Natural killer cell (primary cell): ENCODE results near the gene TRAF7. TPM values are rescaled to one million over a fixed set of nuclear protein-coding genes. Genes with fewer than 3 reads are reported as not detected.
"Not testable (repeated sequence)": the region's sequence is repeated elsewhere in the genome, so short reads cannot be mapped to it uniquely, and the experiment has no call there.

Experiments
- ATAC-seq, 3 donors: fragments of 150-1000 bp in 2 of 3; fragments of 200-7000 bp in 1 of 3; cut with Tn5 transposase; 1 replicate in 1 of 3; 2 replicates in 2 of 3; pipeline ENCODE4 v1.10.0; 2021; ENCODE audit warnings: mild to moderate bottlenecking in 2 of 3, moderate library complexity in 2 of 3
- DNase-seq, 2 donors: peaks; one replicate each; pipeline versions ENCODE4 v3.0.0 to v3.0.0-alpha.2; 2013 to 2021; ENCODE audit warnings: mixed read lengths in 1 of 2
- H3K27ac ChIP-seq: one replicate; pipeline ENCODE4 v1.5.1; 2013; ENCODE audit warnings: mild to moderate bottlenecking, low read length
- H3K27me3 ChIP-seq: one replicate; pipeline ENCODE4 v1.6.1; 2013; ENCODE audit warnings: low read length; ENCODE audit not compliant: control insufficient read depth, insufficient read depth
- H3K36me3 ChIP-seq: one replicate; pipeline ENCODE4 v1.6.1; 2013; ENCODE audit warnings: low read length; ENCODE audit not compliant: control insufficient read depth, insufficient read depth
- H3K4me1 ChIP-seq: one replicate; pipeline ENCODE4 v1.6.1; 2013; ENCODE audit warnings: low read length; ENCODE audit not compliant: control insufficient read depth, insufficient read depth
- H3K4me3 ChIP-seq: one replicate; pipeline ENCODE4 v1.5.1; 2013; ENCODE audit warnings: low read length
- H3K9me3 ChIP-seq: one replicate; pipeline ENCODE4 v1.6.1; 2013; ENCODE audit warnings: low read length; ENCODE audit not compliant: control insufficient read depth, insufficient read depth
- H3K27ac Mint-ChIP-seq, 2 donors: one replicate each; pipeline ENCODE4 v1.8.0; 2022; ENCODE audit warnings: mild to moderate bottlenecking in 2 of 2, mixed read lengths in 2 of 2, moderate library complexity in 1 of 2
- H3K27me3 Mint-ChIP-seq, 2 donors: one replicate each; pipeline ENCODE4 v1.8.0; 2022; ENCODE audit warnings: low read depth in 2 of 2, mixed read lengths in 2 of 2
- H3K36me3 Mint-ChIP-seq: one replicate; pipeline ENCODE4 v1.8.0; 2022; ENCODE audit warnings: mixed read lengths
- H3K4me1 Mint-ChIP-seq, 2 donors: one replicate each; pipeline ENCODE4 v1.8.0; 2022; ENCODE audit warnings: mixed read lengths in 2 of 2
- H3K4me3 Mint-ChIP-seq: one replicate; pipeline ENCODE4 v1.8.0; 2022; ENCODE audit warnings: mild to moderate bottlenecking, moderate library complexity, mixed read lengths
- H3K9me3 Mint-ChIP-seq, 2 donors: one replicate each; pipeline ENCODE4 v1.8.0; 2022; ENCODE audit warnings: mixed read lengths in 2 of 2
- WGBS: methylation state at CpG from one replicate; pipeline ENCODE4 v1.1.7; 2013; ENCODE audit warnings: missing lambda C conversion rate; ENCODE audit not compliant: insufficient coverage; 5-methylcytosine and 5-hydroxymethylcytosine counted together
- intact Hi-C: fragments of 100-400 bp; cut with micrococcal nuclease; formaldehyde crosslinking; loops from one replicate; pipeline ENCODE4 v1.14.2; 2022
- total RNA-seq, 4 donors: library from RNA; stranded (reverse); fragments of 120-200 nt in 1 of 4; gene quantifications; one replicate each; pipeline versions ENCODE4 v1.2.3 to v1.2.4, GENCODE V29; 2013 to 2022
- TF ChIP-seq, protein P1 (sequence below): fragments of 200-600 bp; IDR thresholded peaks from one replicate; pipeline ENCODE4 v1.8.0; 2022; ENCODE audit warnings: antibody characterized with exemption

Gene TRAF7
- total RNA-seq, 3 donors from 2014 or later (not counting 1 experiment from before 2014, with no cell fraction given) = 29.3 to 39.1 (median 37.3) TPM

DNA sequence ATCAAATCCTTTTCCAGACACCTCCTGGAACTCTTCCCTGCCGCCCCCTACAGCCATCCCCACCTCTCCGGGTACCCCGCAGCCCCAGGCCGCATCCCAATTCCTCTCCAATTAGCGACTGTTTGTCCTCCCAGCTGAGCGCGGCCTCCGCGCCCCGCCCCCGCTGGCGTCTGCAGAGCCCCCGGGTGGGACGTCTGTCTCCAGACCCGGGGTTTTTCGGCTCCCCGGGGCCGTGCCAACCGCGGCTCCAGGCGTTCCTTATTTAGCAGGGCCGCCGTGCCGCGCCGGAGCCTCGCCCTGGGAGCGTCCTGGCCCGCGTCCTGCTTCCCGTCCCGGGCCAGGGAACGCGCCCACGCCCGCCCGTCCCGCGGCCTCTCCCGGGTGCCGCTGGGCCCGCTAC is 20.5 kb upstream of the TRAF7 start:
- H3K9me3 ChIP-seq, H3K36me3 ChIP-seq, H3K27ac Mint-ChIP-seq, H3K27me3 Mint-ChIP-seq, H3K9me3 Mint-ChIP-seq, intact Hi-C loops, H3K27ac ChIP-seq, H3K27me3 ChIP-seq, H3K36me3 Mint-ChIP-seq, ATAC-seq: not testable (repeated sequence)
- 0% methylated on average over 21 of the region's 42 CpGs for WGBS
- Mint-ChIP-seq H3K4me1 (peaks cover 8 to 13% of the 10 kb centered on the region in 2 donors), H3K4me3 (peak overlapping the region; percentile 74)
- DNase-seq = peak in 1 of 2 donors; percentile 24
- H3K4me3 ChIP-seq = peak overlapping the region; percentile 27
- peaks cover 13% of the 10 kb centered on the region for H3K4me1 ChIP-seq

DNA sequence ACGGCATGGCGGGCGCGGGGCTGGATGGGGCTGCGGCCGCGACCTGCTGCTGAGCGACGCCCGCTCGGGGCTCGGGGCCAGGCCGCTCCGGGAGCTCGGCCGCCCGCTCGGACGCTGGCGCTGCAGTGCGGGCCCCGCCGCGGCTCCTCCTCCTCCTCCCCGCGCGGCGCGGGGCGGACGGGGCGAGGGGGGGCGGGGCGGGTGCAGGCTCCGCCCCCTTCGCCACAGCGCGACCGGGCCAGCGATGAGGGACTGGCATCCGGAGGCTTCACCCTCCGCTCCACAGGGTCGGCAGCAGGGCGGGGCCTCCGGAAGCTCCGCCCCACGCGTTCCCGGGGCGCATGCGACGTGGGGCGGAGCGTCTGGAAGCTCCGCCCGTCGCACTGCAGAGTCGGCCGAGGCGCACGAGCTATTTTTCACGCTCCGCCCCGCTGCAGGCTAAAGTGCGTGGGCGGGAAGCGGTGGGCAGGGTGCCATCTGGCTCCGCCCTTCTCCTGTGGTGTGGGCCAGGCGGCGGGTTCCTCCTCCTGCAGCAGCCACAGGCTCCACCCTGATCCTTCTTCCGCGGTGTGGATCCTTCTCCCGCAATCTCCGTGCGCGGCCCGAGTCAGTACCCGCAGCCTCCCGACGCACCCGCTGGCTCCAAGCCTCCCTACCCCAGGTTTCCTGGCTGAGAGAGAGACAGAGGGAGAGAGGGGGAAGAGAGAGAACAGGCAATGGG is 19.7 kb upstream of the TRAF7 start, which contains the start of gene PKD1:
TSS of gene PKD1 (minus strand) at position 129 of the 721 bp plus-strand sequence. CDS start 209 bp downstream, outside the sequence.
- H3K27ac Mint-ChIP-seq = peak within 1 kb of the TSS; percentile 93 to 96
- H3K4me1 Mint-ChIP-seq = peaks cover 14 to 21% of the 10 kb centered on the region in 2 donors
- H3K4me1 ChIP-seq = peaks cover 20% of the 10 kb centered on the region
- ATAC-seq (peak; percentile 77 to 87 (median 85)), DNase-seq (peak; percentile 94 to 100)
- peak within 1 kb of the TSS; percentile 95 for H3K4me3 Mint-ChIP-seq
- H3K36me3 Mint-ChIP-seq, intact Hi-C loops, H3K27me3 Mint-ChIP-seq, H3K27me3 ChIP-seq, H3K9me3 Mint-ChIP-seq, H3K9me3 ChIP-seq, H3K36me3 ChIP-seq: not testable (repeated sequence)
- peak within 1 kb of the TSS; percentile 66 for H3K27ac ChIP-seq
- under 1% methylated on average over 65 of the region's 81 CpGs for WGBS
- H3K4me3 ChIP-seq = peak within 1 kb of the TSS; percentile 41

DNA sequence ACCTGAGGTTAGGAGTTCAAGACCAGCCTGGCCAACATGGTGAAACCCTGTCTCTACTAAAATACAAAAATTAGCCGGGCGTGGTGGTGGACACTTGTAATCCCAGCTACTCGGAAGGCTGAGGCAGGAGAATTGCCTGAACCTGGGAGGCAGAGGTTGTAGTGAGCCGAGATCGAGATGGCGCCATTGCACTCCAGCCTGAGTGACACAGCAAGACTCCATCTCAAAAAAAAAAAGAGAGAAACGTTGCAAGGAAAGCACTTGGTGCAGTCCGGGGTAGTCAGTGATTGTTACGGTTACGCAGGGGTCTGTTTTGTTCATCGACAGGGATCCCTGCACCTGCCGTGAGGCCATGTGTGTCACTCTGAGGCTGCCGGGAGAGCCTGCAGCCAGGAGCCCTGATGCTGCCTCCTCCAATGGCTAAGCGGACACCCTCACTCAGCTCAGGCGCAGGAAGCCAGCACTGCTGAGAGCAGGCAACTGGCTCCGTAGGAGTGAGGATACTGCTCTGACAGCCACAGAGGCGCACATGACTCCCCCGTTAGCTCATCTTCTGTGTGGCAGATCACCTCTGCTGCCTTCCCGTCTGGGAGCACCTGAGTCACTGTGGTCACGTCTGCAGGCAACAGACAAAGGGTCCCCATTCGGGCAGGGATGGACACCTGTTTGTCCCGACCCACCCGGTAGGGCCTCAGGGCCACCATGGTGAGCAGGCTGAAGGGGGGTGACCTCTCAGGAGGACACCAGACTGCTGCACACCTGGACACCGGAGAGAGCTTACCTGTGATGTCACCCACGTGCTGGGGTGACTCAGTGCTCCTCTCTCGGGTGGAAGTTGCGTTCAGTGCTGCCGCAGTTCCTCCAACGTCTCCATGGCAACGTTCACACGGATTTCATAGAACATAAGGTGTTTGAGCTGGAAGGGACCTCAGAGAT is 12.4 kb upstream of the TRAF7 start:
- Histone ChIP-seq H3K27ac (no peak overlapping the region), H3K36me3 (no peaks in the 10 kb centered on the region), H3K4me1 (peaks cover 11% of the 10 kb centered on the region), H3K27me3 (no peaks in the 10 kb centered on the region), H3K4me3 (no peak overlapping the region), H3K9me3 (no peaks in the 10 kb centered on the region)
- no peak for DNase-seq
- intact Hi-C loops = no loop called here
- Mint-ChIP-seq H3K27ac (no peak overlapping the region), H3K4me3 (no peak overlapping the region), H3K36me3 (no peaks in the 10 kb centered on the region), H3K9me3 (no peaks in the 10 kb centered on the region), H3K4me1 (peaks cover 6 to 8% of the 10 kb centered on the region in 2 donors), H3K27me3 (peaks cover 0 to 3% of the 10 kb centered on the region in 2 donors)
- TF ChIP-seq, protein P1, sequence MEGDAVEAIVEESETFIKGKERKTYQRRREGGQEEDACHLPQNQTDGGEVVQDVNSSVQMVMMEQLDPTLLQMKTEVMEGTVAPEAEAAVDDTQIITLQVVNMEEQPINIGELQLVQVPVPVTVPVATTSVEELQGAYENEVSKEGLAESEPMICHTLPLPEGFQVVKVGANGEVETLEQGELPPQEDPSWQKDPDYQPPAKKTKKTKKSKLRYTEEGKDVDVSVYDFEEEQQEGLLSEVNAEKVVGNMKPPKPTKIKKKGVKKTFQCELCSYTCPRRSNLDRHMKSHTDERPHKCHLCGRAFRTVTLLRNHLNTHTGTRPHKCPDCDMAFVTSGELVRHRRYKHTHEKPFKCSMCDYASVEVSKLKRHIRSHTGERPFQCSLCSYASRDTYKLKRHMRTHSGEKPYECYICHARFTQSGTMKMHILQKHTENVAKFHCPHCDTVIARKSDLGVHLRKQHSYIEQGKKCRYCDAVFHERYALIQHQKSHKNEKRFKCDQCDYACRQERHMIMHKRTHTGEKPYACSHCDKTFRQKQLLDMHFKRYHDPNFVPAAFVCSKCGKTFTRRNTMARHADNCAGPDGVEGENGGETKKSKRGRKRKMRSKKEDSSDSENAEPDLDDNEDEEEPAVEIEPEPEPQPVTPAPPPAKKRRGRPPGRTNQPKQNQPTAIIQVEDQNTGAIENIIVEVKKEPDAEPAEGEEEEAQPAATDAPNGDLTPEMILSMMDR = no peak
- ATAC-seq = no peak
- WGBS = 76% methylated on average over 31 of the region's 31 CpGs

DNA sequence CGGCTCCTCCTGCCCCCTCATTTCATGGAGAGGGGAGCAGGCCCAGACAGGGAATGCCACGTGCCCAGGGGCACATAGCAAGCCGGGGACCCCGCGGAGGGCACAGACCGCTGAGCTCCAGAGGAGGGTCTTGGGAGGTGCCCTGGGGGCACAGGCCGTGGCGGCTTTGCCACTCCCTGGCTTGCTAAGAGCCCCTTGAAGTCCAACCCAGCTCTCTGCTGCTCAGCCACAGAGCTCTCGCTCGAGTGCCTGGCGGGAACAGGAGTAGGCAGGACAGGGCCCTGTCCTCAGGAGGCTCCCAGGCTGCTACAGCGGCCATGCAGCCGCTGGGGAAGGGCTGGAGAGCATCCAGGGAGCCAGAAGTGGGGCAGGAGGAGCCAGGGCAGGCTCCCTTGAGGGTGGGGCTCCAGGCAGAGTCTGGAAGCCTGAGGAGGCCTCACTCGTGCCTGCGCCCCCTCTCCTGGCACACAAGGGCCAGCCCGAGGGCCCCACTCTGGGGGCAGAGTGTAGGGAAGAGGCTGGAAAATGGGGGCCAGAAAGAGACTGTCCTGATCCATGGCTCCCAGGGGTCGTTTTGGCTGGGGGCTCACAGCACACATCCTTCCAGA is 11.6 kb upstream of the TRAF7 start:
- ATAC-seq = no peak
- H3K36me3 ChIP-seq = no peaks in the 10 kb centered on the region
- intact Hi-C loops = no loop called here
- H3K36me3 Mint-ChIP-seq = no peaks in the 10 kb centered on the region
- H3K9me3 ChIP-seq = no peaks in the 10 kb centered on the region
- no peak overlapping the region for H3K27ac ChIP-seq
- no peaks in the 10 kb centered on the region for H3K27me3 ChIP-seq
- no peak overlapping the region for H3K27ac Mint-ChIP-seq
- no peaks in the 10 kb centered on the region for H3K9me3 Mint-ChIP-seq
- no peak overlapping the region for H3K4me3 ChIP-seq
- peaks cover 14% of the 10 kb centered on the region for H3K4me1 ChIP-seq
- no peak for DNase-seq
- no peak overlapping the region for H3K4me3 Mint-ChIP-seq
- 88% methylated on average over 17 of the region's 17 CpGs for WGBS
- H3K4me1 Mint-ChIP-seq = peaks cover 6 to 8% of the 10 kb centered on the region in 2 donors
- TF ChIP-seq, protein P1 = no peak
- H3K27me3 Mint-ChIP-seq = peaks cover 0 to 3% of the 10 kb centered on the region in 2 donors
